GM04503 (cell line): ENCODE data around the gene CDHR4.
"Not testable (repeated sequence)": the region's sequence is repeated elsewhere in the genome, so short reads cannot be mapped to it uniquely, and the experiment has no call there.

Experiments used
- DNase-seq: peaks from one replicate; pipeline ENCODE4 v3.0.0-alpha.2; 2012; ENCODE audit warnings: low read depth

Gene CDHR4

GRCh38 chr3:49780080-49780974 lies 19.3 kb downstream of the CDHR4 start:
- no peak for DNase-seq

GRCh38 chr3:49779358-49780079 lies 20.2 kb downstream of the CDHR4 start:
- no peak for DNase-seq

DNA sequence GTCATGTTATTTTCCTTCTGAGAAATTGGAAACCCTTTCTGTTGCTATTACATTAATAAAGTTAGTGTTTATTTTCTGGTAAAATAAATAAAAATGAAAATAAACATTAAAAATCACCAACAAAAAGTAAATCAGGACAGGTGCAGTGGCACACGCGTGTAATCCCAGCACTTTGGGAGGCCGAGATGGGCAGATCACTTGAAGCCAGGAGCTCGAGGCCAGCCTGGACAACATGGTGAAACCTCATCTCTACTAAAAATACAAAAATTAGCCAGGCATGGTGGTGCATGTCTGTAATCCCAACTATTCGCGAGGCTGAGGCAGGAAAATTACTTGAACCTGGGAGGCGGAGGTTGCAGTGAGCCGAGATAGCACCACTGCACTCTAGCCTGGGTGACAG lies 23.6 kb downstream of the CDHR4 start:
- not testable (repeated sequence) for DNase-seq

DNA sequence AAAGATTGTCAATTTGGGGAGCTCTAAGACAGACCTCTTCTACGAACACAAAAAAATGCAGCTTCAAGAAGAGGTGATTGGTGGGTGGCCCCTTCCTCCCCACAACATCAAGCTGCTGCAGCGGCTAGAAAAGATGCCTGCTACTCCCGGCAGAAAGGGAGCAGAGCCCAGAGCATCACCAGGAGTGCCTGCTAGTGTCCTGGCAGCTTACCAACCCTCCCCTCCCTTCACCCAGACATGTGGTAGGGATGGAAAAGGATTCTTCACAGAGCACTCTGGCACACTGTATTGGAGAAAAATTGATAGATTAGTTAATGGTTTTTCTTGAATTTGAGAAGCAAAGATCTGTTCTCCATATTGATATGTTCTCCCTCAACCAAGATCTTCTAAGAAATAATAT lies 24.1 kb downstream of the CDHR4 start:
- no peak for DNase-seq

GRCh38 chr3:49772703-49773102 lies 27.0 kb downstream of the CDHR4 start:
- DNase-seq = no peak

- no peak for DNase-seq
These were observed 28.2 kb downstream of the CDHR4 start for GRCh38 chr3:49771340-49771938.

GRCh38 chr3:49769926-49770325 lies 29.7 kb downstream of the CDHR4 start:
- no peak for DNase-seq

GRCh38 chr3:49769286-49769915 lies 30.3 kb downstream of the CDHR4 start:
- no peak for DNase-seq

DNA sequence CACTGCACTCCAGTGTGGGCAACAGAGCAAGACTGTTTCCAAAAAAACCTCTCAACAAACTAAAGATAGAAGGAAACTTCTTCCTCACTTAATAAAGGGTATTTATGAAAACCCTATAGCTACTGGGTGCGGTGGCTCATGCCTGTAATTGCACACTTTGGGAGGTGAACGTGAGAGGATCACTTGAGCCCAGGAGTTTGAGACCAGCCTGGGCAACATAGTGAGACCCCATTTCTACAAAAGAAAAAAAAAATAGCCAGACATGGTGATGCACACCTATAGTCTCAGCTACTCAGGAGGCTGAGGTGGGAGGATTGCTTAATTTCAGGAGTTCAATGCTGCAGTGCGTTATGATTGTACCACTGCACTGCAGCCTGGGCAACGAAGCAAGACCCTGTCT lies 35.7 kb downstream of the CDHR4 start:
- no peak for DNase-seq

DNA sequence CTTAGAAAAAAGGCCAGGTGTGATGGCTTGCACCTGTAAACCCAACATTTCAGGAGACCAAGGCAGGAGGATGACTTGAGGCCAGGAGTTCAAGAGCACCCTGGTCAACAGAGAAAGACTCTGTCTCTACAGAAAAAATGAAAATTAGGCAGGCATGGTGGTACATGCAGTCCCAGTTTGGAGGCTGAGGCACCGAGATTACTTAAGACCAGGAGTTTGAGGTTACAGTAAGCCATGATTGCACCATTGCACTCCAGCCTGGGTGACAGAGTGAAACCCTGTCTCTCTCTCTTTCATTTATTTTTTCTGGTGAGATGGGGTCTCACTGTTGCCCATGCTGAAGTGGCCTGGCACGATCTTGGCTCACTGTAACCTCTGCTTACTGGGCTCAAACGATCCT lies 38.0 kb downstream of the CDHR4 start:
- no peak for DNase-seq

- no peak for DNase-seq
These were observed 40.4 kb downstream of the CDHR4 start for GRCh38 chr3:49759226-49759625.

DNA sequence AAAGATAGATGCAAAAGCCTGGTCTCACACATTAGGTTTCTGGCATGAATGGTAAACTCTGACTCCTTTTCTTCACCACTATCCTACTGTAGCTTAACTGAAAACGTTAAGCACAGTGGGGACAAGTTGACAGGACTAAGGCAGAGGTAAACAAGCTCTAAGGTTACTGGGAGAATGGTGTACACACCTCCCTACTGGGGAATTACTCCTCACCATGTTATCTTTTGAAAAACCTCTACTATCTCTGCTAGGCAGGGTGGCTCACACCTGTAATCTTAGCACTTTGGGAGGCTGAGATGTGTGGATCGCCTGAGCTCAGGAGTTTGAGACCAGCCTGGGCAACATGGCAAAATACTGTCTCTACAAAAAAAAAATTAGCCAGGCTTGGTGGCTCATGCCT lies 42.5 kb downstream of the CDHR4 start:
- no peak for DNase-seq

GRCh38 chr3:49756036-49756435 lies 43.6 kb downstream of the CDHR4 start:
- no peak for DNase-seq

- no peak for DNase-seq
These were observed 45.1 kb downstream of the CDHR4 start for GRCh38 chr3:49754536-49754935.

GRCh38 chr3:49751501-49751900 lies 48.2 kb downstream of the CDHR4 start:
- DNase-seq = no peak

DNA sequence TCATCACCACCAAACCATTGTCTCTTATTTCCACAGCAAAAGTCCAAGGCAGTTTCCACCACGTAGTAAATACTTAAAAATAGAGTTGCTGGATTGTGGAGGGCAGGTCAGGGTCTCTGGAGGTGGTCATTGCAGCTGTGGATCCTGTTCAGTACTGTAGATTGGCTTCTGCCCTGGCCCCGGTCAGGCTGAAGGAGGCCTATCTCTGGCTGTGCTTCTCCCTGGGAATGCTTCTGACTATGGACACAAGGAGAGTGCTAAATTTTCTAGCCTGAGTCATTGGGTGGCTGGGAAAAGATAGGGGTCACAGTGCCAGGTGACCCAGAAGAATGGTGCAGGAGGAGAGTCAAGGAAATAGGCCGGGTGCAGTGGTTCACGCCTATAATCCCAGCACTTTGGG lies 49.6 kb downstream of the CDHR4 start:
- no peak for DNase-seq

DNA sequence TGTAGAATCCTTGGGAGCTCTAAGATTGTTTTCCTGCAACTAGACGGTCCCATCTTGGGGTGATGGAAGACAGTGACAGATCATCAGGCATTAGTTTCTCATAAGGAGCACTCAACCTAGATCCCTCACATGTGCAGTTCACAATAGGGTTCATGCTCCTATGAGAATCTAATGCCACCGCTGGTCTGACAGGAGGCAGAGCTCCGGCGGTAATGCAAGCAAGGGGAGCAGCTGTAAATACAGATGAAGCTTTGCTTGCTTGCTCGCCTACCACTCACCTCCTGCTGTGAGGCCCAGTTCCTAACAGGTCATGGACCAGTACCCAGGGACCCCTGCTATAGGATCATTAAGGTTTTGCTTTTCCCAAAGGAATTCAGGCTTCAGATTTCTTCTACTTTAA lies 50.8 kb downstream of the CDHR4 start:
- not testable (repeated sequence) for DNase-seq

GRCh38 chr3:49747792-49748480 lies 51.7 kb downstream of the CDHR4 start:
- DNase-seq = peak; percentile 17

DNA sequence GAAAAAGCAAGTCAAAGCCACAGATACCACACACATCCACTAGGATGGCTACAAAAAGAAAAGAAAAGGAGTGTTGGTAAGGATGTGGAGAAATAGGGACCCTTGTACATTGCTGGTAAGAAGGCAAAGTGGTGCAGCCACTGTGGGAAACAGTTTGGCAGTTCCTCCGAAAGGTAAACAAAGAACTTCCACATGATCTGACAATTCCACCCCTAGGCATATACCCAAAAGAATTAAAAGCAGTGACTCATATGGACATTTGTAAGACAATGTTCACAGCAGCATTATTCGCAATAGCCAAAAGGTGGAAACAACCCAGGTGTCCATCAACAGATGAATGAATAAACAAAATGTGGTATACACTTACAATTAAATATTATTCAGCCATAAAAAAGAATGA lies 53.7 kb downstream of the CDHR4 start:
- DNase-seq = no peak
